CD14-positive monocyte (primary cell): ENCODE results near the gene ACTL7A. TPM values are rescaled to one million over a fixed set of nuclear protein-coding genes. Genes with fewer than 3 reads are reported as not detected.

Source experiments
- DNase-seq, 3 donors: peaks; one replicate each; pipeline ENCODE4 v3.0.0-alpha.2; 2011 to 2022
- H2AFZ ChIP-seq: 2 replicates; pipeline ENCODE4 v1.6.0; 2012; ENCODE audit warnings: mild to moderate bottlenecking, low read depth, low read length, inconsistent platforms; ENCODE audit not compliant: insufficient read depth, poor library complexity, severe bottlenecking
- H3K27ac ChIP-seq, 2 donors: 1 replicate in 1 of 2; 2 replicates in 1 of 2; pipeline ENCODE4 v1.5.1; 2012 to 2013; ENCODE audit warnings: low read length in 2 of 2, control low read depth in 1 of 2, inconsistent platforms in 1 of 2, low read depth in 1 of 2, mild to moderate bottlenecking in 1 of 2
- H3K27me3 ChIP-seq, 2 donors: one replicate each; pipeline versions ENCODE4 v1.6.0 to v1.6.1; 2011 to 2013; ENCODE audit warnings: low read length in 2 of 2; ENCODE audit not compliant: control insufficient read depth in 2 of 2, insufficient read depth in 2 of 2
- H3K36me3 ChIP-seq, 2 donors: replicated peaks in 1 of 2; 1 replicate in 1 of 2; 2 replicates in 1 of 2; pipeline versions ENCODE4 v1.5.1 to v1.6.1; 2012 to 2013; ENCODE audit warnings: low read length in 2 of 2, control low read depth in 1 of 2, inconsistent platforms in 1 of 2, mild to moderate bottlenecking in 1 of 2; ENCODE audit not compliant: insufficient read depth in 2 of 2, control insufficient read depth in 1 of 2
- H3K4me1 ChIP-seq, 2 donors: 1 replicate in 1 of 2; 2 replicates in 1 of 2; pipeline versions ENCODE4 v1.5.1 to v1.6.1; 2012 to 2013; ENCODE audit warnings: low read length in 2 of 2, control low read depth in 1 of 2, inconsistent platforms in 1 of 2, mild to moderate bottlenecking in 1 of 2, moderate library complexity in 1 of 2; ENCODE audit not compliant: insufficient read depth in 2 of 2, control insufficient read depth in 1 of 2
- H3K4me2 ChIP-seq: replicated peaks from 2 replicates; pipeline ENCODE3; 2012; ENCODE audit warnings: low read length, moderate library complexity, mild to moderate bottlenecking; ENCODE audit not compliant: poor library complexity, severe bottlenecking; ENCODE audit errors: extremely low read depth
- H3K4me3 ChIP-seq, 3 experiments: fragments of 200-600 bp in 1 of 3; sonication (generic) in 1 of 3; replicated peaks in 1 of 3; 1 replicate in 2 of 3; 2 replicates in 1 of 3; pipeline ENCODE4 v1.5.1; 2011 to 2013; ENCODE audit warnings: low read length in 3 of 3, mild to moderate bottlenecking in 3 of 3, control low read depth in 2 of 3, low read depth in 2 of 3, inconsistent platforms in 1 of 3, moderate library complexity in 1 of 3
- H3K79me2 ChIP-seq: 2 replicates; pipeline ENCODE4 v1.6.0; 2012; ENCODE audit warnings: mild to moderate bottlenecking, control low read depth, inconsistent platforms, low read length, moderate library complexity; ENCODE audit not compliant: insufficient read depth
- H3K9ac ChIP-seq: 2 replicates; pipeline ENCODE4 v1.6.0; 2017; ENCODE audit warnings: low read length, mild to moderate bottlenecking; ENCODE audit not compliant: insufficient read depth, poor library complexity, severe bottlenecking
- H3K9me3 ChIP-seq, 2 donors: replicated peaks in 1 of 2; 1 replicate in 1 of 2; 2 replicates in 1 of 2; pipeline versions ENCODE4 v1.5.1 to v1.6.1; 2012 to 2013; ENCODE audit warnings: low read length in 2 of 2, control low read depth in 1 of 2; ENCODE audit not compliant: control insufficient read depth in 1 of 2, insufficient read depth in 1 of 2
- H4K20me1 ChIP-seq: 2 replicates; pipeline ENCODE4 v1.6.0; 2012; ENCODE audit warnings: mild to moderate bottlenecking, low read length, control low read depth, moderate library complexity; ENCODE audit not compliant: insufficient read depth
- H3K27ac Mint-ChIP-seq, 7 donors: one replicate each; pipeline ENCODE4 v1.8.0; 2020; ENCODE audit warnings: mild to moderate bottlenecking in 7 of 7, mixed read lengths in 7 of 7, moderate library complexity in 6 of 7, inconsistent platforms in 2 of 7
- H3K27me3 Mint-ChIP-seq, 3 donors: one replicate each; pipeline ENCODE4 v1.8.0; 2021 to 2022; ENCODE audit warnings: low read depth in 3 of 3, mild to moderate bottlenecking in 3 of 3, mixed read lengths in 3 of 3, moderate library complexity in 3 of 3, inconsistent platforms in 1 of 3
- H3K36me3 Mint-ChIP-seq, 2 donors: one replicate each; pipeline ENCODE4 v1.8.0; 2020; ENCODE audit warnings: mixed read lengths in 2 of 2, inconsistent platforms in 1 of 2, mild to moderate bottlenecking in 1 of 2
- H3K4me1 Mint-ChIP-seq: one replicate; pipeline ENCODE4 v1.8.0; 2020; ENCODE audit warnings: mild to moderate bottlenecking, mixed read lengths
- H3K4me3 Mint-ChIP-seq, 2 donors: one replicate each; pipeline ENCODE4 v1.8.0; 2020; ENCODE audit warnings: mild to moderate bottlenecking in 2 of 2, mixed read lengths in 2 of 2, moderate library complexity in 1 of 2
- H3K9me3 Mint-ChIP-seq, 7 donors: one replicate each; pipeline ENCODE4 v1.8.0; 2020 to 2022; ENCODE audit warnings: mixed read lengths in 7 of 7, mild to moderate bottlenecking in 6 of 7, moderate library complexity in 6 of 7, inconsistent platforms in 2 of 7
- CTCF ChIP-seq: fragments of 200-600 bp; IDR thresholded peaks from one replicate; pipeline ENCODE4 v1.8.0; 2022; ENCODE audit warnings: antibody characterized with exemption, mild to moderate bottlenecking
- WGBS: methylation state at CpG from one replicate; pipeline ENCODE4 v1.1.5; 2013; ENCODE audit warnings: missing lambda C conversion rate; ENCODE audit not compliant: insufficient coverage; 5-methylcytosine and 5-hydroxymethylcytosine counted together
- intact Hi-C, 2 donors: fragments of 100-400 bp; cut with micrococcal nuclease; formaldehyde crosslinking; loops; one replicate each; pipeline versions ENCODE4 v1.15.0 to v1.15.1; 2023
- polyA plus RNA-seq, 3 donors: library from polyadenylated mRNA; depleted of rRNA in 1 of 3; unstranded in 2 of 3; stranded (reverse) in 1 of 3; fragments of 300-500 nt in 2 of 3; fragments of >200 nt in 1 of 3; fragmentation: Illumina TruSeq in 2 of 3; gene quantifications; 1 replicate in 2 of 3; 2 replicates in 1 of 3; pipeline ENCODE4 v1.2.3, GENCODE V29; 2012 to 2021

The ACTL7A gene
- polyA plus RNA-seq, 3 donors: not detected

- Histone ChIP-seq H3K36me3 (no peaks in the 10 kb centered on the region), H3K4me2 (no peak overlapping the region), H3K27me3 (peaks cover 0 to 3% of the 10 kb centered on the region in 2 donors), H4K20me1 (no peaks in the 10 kb centered on the region), H3K27ac (no peak overlapping the region), H3K4me1 (peaks cover 9 to 11% of the 10 kb centered on the region in 2 donors), H2AFZ (no peak overlapping the region), H3K4me3 (no peak overlapping the region), H3K9me3 (no peaks in the 10 kb centered on the region), H3K9ac (no peak overlapping the region), H3K79me2 (no peaks in the 10 kb centered on the region)
- DNase-seq: no peak
- peaks cover 0 to 5% (median 2%) of the 10 kb centered on the region in 3 donors for H3K27me3 Mint-ChIP-seq
- intact Hi-C loops: no loop called here
- H3K27ac Mint-ChIP-seq: no peak overlapping the region
- peaks cover 14% of the 10 kb centered on the region for H3K4me1 Mint-ChIP-seq
- H3K9me3 Mint-ChIP-seq: peaks cover 0 to 2% (median 0%) of the 10 kb centered on the region in 7 donors
- no peak for TF ChIP-seq CTCF
- no peak overlapping the region for H3K4me3 Mint-ChIP-seq
- no peaks in the 10 kb centered on the region for H3K36me3 Mint-ChIP-seq
- no CpG with 5 or more reads among the region's 3 CpGs for WGBS
Observed at GRCh38 chr9:108850293-108850897, 11.7 kb upstream of the ACTL7A start.

GRCh38 chr9:108851138-108851537 is 10.9 kb upstream of the ACTL7A start:
- H3K9me3 Mint-ChIP-seq: peaks cover 0 to 2% (median 0%) of the 10 kb centered on the region in 7 donors
- H3K27ac Mint-ChIP-seq: no peak overlapping the region
- Histone ChIP-seq H3K4me3 (no peak overlapping the region), H3K4me2 (no peak overlapping the region), H3K9me3 (no peaks in the 10 kb centered on the region), H3K36me3 (no peaks in the 10 kb centered on the region), H3K9ac (no peak overlapping the region), H3K79me2 (no peaks in the 10 kb centered on the region), H3K27ac (no peak overlapping the region), H2AFZ (no peak overlapping the region), H4K20me1 (no peaks in the 10 kb centered on the region), H3K4me1 (peaks cover 3% of the 10 kb centered on the region in 2 donors), H3K27me3 (peaks cover 0 to 3% of the 10 kb centered on the region in 2 donors)
- WGBS: 80% methylated on average over 1 of the region's 3 CpGs
- no peaks in the 10 kb centered on the region for H3K36me3 Mint-ChIP-seq
- peaks cover 6% of the 10 kb centered on the region for H3K4me1 Mint-ChIP-seq
- intact Hi-C loops: no loop called here
- peaks cover 0 to 5% (median 2%) of the 10 kb centered on the region in 3 donors for H3K27me3 Mint-ChIP-seq
- no peak overlapping the region for H3K4me3 Mint-ChIP-seq
- DNase-seq: no peak
- no peak for TF ChIP-seq CTCF
